Neuron (in vitro differentiated cells): ENCODE measurements around the gene MESP1.

Experiments used
- H2AFZ ChIP-seq: one replicate; pipeline ENCODE4 v1.6.1; 2013; ENCODE audit warnings: low read depth, mild to moderate bottlenecking, inconsistent platforms, low read length, moderate library complexity
- H3K27me3 ChIP-seq: one replicate; pipeline ENCODE4 v1.6.1; 2013; ENCODE audit warnings: low read length; ENCODE audit not compliant: insufficient read depth
- H3K36me3 ChIP-seq: one replicate; pipeline ENCODE4 v1.6.1; 2013; ENCODE audit warnings: low read length; ENCODE audit not compliant: insufficient read depth
- H3K4me1 ChIP-seq: one replicate; pipeline ENCODE4 v1.6.1; 2013; ENCODE audit warnings: low read length; ENCODE audit not compliant: insufficient read depth
- H3K4me3 ChIP-seq: 2 replicates; pipeline ENCODE4 v1.5.1; 2013; ENCODE audit warnings: mild to moderate bottlenecking, low read length, moderate library complexity
- H3K9me3 ChIP-seq: one replicate; pipeline ENCODE4 v1.6.1; 2013; ENCODE audit warnings: low read length

The MESP1 gene

GRCh38 chr15:89745768-89746167, 5.3 kb downstream of the MESP1 start:
- Histone ChIP-seq H3K36me3 (no peaks in the 10 kb centered on the region), H3K27me3 (peaks cover 66% of the 10 kb centered on the region), H3K4me3 (no peak overlapping the region), H3K9me3 (no peaks in the 10 kb centered on the region), H2AFZ (no peak overlapping the region), H3K4me1 (no peaks in the 10 kb centered on the region)

GRCh38 chr15:89745131-89745530, 5.9 kb downstream of the MESP1 start:
- Histone ChIP-seq H3K27me3 (peaks cover 64% of the 10 kb centered on the region), H3K4me3 (no peak overlapping the region), H3K4me1 (no peaks in the 10 kb centered on the region)

GRCh38 chr15:89743594-89743993, 7.5 kb downstream of the MESP1 start:
- no peak overlapping the region for H3K4me3 ChIP-seq
- H3K36me3 ChIP-seq = no peaks in the 10 kb centered on the region
- no peaks in the 10 kb centered on the region for H3K9me3 ChIP-seq
- H2AFZ ChIP-seq = no peak overlapping the region
- H3K4me1 ChIP-seq = no peaks in the 10 kb centered on the region
- peaks cover 48% of the 10 kb centered on the region for H3K27me3 ChIP-seq

More at GRCh38 chr15:89745131-89745530, 5.9 kb downstream of the MESP1 start:
- Histone ChIP-seq H2AFZ (no peak overlapping the region), H3K9me3 (no peaks in the 10 kb centered on the region), H3K36me3 (no peaks in the 10 kb centered on the region)

- Histone ChIP-seq H3K36me3 (no peaks in the 10 kb centered on the region), H3K9me3 (no peaks in the 10 kb centered on the region), H3K4me3 (no peak overlapping the region), H3K4me1 (no peaks in the 10 kb centered on the region), H3K27me3 (peaks cover 43% of the 10 kb centered on the region), H2AFZ (no peak overlapping the region)
These were observed 8.0 kb downstream of the MESP1 start for GRCh38 chr15:89743011-89743410.

GRCh38 chr15:89740137-89740536, 10.9 kb downstream of the MESP1 start:
- Histone ChIP-seq H3K4me3 (no peak overlapping the region), H3K36me3 (no peaks in the 10 kb centered on the region), H2AFZ (no peak overlapping the region), H3K27me3 (peaks cover 22% of the 10 kb centered on the region), H3K9me3 (no peaks in the 10 kb centered on the region), H3K4me1 (no peaks in the 10 kb centered on the region)

GRCh38 chr15:89735773-89736172, 15.3 kb downstream of the MESP1 start:
- Histone ChIP-seq H3K9me3 (no peaks in the 10 kb centered on the region), H3K36me3 (no peaks in the 10 kb centered on the region), H3K4me3 (no peak overlapping the region), H3K4me1 (no peaks in the 10 kb centered on the region), H2AFZ (no peak overlapping the region), H3K27me3 (peaks cover 6% of the 10 kb centered on the region)

- no peaks in the 10 kb centered on the region for H3K36me3 ChIP-seq
- peaks cover 21% of the 10 kb centered on the region for H3K27me3 ChIP-seq
- H3K4me3 ChIP-seq = no peak overlapping the region
- no peaks in the 10 kb centered on the region for H3K4me1 ChIP-seq
- H3K9me3 ChIP-seq = no peaks in the 10 kb centered on the region
- H2AFZ ChIP-seq = no peak overlapping the region
These were observed 18.4 kb downstream of the MESP1 start for GRCh38 chr15:89732451-89733172.

GRCh38 chr15:89731275-89731674, 19.8 kb downstream of the MESP1 start:
- Histone ChIP-seq H3K4me1 (no peaks in the 10 kb centered on the region), H3K36me3 (no peaks in the 10 kb centered on the region), H3K9me3 (no peaks in the 10 kb centered on the region), H2AFZ (no peak overlapping the region), H3K27me3 (peaks cover 23% of the 10 kb centered on the region), H3K4me3 (no peak overlapping the region)

GRCh38 chr15:89728254-89728653, 22.8 kb downstream of the MESP1 start:
- Histone ChIP-seq H3K9me3 (no peaks in the 10 kb centered on the region), H3K36me3 (no peaks in the 10 kb centered on the region), H3K27me3 (peaks cover 18% of the 10 kb centered on the region), H2AFZ (no peak overlapping the region), H3K4me1 (no peaks in the 10 kb centered on the region), H3K4me3 (no peak overlapping the region)

- Histone ChIP-seq H3K4me1 (no peaks in the 10 kb centered on the region), H2AFZ (no peak overlapping the region), H3K4me3 (no peak overlapping the region), H3K9me3 (no peaks in the 10 kb centered on the region), H3K36me3 (no peaks in the 10 kb centered on the region), H3K27me3 (peaks cover 18% of the 10 kb centered on the region)
These were observed 26.0 kb downstream of the MESP1 start for GRCh38 chr15:89725064-89725463.

- Histone ChIP-seq H2AFZ (no peak overlapping the region), H3K27me3 (peaks cover 17% of the 10 kb centered on the region), H3K9me3 (no peaks in the 10 kb centered on the region), H3K4me3 (no peak overlapping the region), H3K4me1 (no peaks in the 10 kb centered on the region), H3K36me3 (no peaks in the 10 kb centered on the region)
These were observed 26.4 kb downstream of the MESP1 start for GRCh38 chr15:89724621-89725020.

GRCh38 chr15:89723031-89723430, 28.0 kb downstream of the MESP1 start:
- no peaks in the 10 kb centered on the region for H3K4me1 ChIP-seq
- no peak overlapping the region for H3K4me3 ChIP-seq
- no peaks in the 10 kb centered on the region for H3K36me3 ChIP-seq
- H3K9me3 ChIP-seq = no peaks in the 10 kb centered on the region
- H2AFZ ChIP-seq = no peak overlapping the region
- H3K27me3 ChIP-seq = peaks cover 3% of the 10 kb centered on the region

GRCh38 chr15:89714775-89715174, 36.3 kb downstream of the MESP1 start:
- H3K9me3 ChIP-seq = no peaks in the 10 kb centered on the region

GRCh38 chr15:89707577-89707976, 43.5 kb downstream of the MESP1 start:
- Histone ChIP-seq H3K27me3 (peaks cover 6% of the 10 kb centered on the region), H2AFZ (no peak overlapping the region), H3K4me3 (no peak overlapping the region), H3K9me3 (no peaks in the 10 kb centered on the region), H3K36me3 (no peaks in the 10 kb centered on the region), H3K4me1 (no peaks in the 10 kb centered on the region)

More at GRCh38 chr15:89714775-89715174, 36.3 kb downstream of the MESP1 start:
- no peak overlapping the region for H2AFZ ChIP-seq
- no peaks in the 10 kb centered on the region for H3K4me1 ChIP-seq
- peaks cover 3% of the 10 kb centered on the region for H3K27me3 ChIP-seq
- no peak overlapping the region for H3K4me3 ChIP-seq
- no peaks in the 10 kb centered on the region for H3K36me3 ChIP-seq
